GM21737 (cell line): ENCODE measurements around the gene NRSN2.
A peak's percentile ranks its signal among the peaks of the same experiment; 100 is the strongest.
"Not testable (repeated sequence)": the region's sequence is repeated elsewhere in the genome, so short reads cannot be mapped to it uniquely, and the experiment has no call there.

Experiments used
- ATAC-seq: cut with Tn5 transposase; IDR thresholded peaks from one replicate; pipeline ENCODE4 v1.9.1; 2021; ENCODE audit warnings: mild to moderate bottlenecking, moderate library complexity; ENCODE audit not compliant: unreplicated experiment

NRSN2 gene

GRCh38 chr20:372543-373082 lies 25.7 kb downstream of the NRSN2 start:
- ATAC-seq, result not testable (repeated sequence)

DNA sequence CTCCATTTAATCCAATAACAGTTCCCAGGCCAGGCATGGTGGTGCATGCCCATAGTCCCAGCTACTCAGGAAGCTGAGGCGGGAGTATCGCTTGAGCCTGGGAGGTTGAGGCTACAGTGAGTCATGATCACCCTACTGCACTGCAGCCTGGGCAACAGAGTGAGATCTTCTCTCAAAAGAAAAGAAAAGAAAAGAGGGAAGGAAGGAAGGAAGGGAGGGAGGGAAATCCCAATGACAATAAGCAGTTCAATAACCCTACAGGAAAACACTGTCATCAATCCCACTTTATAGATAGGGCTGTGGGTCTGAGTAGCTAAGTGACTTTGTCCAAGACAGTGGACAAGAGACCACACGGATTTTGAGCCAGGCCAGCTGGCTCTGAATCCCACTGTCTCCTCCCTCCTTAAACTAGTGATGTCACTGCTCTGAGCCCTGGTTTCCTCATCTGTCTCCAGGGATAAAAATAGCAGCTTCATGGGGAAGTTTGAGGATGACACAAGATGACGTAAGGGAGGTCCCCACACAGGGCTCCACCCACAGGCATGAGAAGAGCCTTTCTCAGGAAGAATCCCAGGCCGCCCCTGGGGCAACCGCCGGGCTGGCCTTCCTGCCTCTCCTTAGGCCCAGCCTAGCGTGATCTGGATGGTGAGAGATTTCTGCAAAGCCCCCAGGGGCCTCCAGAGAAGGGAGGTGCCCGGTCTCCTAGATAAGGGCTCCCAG lies 26.4 kb downstream of the NRSN2 start:
- no peak for ATAC-seq

GRCh38 chr20:375265-375889 lies 28.5 kb downstream of the NRSN2 start:
- ATAC-seq, result no peak

DNA sequence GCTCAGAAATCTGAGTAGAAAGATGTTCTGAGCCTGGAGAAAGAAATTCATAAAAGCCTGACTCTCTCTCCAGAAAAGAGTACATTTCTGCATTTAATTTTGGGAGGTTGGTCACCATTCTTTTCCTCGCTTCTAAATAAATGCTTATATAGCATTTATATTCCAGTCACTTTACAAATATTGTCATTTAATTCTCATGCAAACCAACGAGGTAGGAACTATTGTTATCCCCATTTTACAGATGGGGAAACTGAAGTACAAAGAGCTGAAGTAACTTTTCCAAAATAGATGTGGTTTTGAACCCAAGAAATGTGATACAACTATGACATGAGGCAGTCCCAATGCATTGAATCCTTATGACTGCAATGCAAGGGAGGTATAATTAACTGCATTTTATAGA lies 29.2 kb downstream of the NRSN2 start:
- no peak for ATAC-seq

DNA sequence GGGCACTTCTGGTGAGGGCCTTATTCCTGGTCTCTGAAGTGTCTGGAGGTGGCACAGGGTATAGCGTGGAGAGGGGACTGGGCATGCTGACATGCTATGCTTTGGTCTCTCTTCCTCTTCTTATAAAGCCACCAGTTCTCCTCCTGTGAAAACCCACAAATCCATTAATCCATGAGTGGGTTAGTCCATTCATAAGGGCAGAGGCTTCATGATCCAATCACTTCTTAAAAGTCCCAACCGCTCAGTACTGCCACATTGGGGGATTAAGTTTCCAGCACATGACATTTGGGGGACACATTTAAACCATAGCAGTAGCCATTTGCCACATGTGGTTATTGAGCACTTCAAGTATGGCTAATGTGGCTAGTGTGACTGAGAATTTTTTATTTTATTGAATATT lies 29.8 kb downstream of the NRSN2 start:
- no peak for ATAC-seq

GRCh38 chr20:377578-377977 lies 30.7 kb downstream of the NRSN2 start:
- not testable (repeated sequence) for ATAC-seq

- no peak for ATAC-seq
Measured at GRCh38 chr20:378961-379336, 32.0 kb downstream of the NRSN2 start.

DNA sequence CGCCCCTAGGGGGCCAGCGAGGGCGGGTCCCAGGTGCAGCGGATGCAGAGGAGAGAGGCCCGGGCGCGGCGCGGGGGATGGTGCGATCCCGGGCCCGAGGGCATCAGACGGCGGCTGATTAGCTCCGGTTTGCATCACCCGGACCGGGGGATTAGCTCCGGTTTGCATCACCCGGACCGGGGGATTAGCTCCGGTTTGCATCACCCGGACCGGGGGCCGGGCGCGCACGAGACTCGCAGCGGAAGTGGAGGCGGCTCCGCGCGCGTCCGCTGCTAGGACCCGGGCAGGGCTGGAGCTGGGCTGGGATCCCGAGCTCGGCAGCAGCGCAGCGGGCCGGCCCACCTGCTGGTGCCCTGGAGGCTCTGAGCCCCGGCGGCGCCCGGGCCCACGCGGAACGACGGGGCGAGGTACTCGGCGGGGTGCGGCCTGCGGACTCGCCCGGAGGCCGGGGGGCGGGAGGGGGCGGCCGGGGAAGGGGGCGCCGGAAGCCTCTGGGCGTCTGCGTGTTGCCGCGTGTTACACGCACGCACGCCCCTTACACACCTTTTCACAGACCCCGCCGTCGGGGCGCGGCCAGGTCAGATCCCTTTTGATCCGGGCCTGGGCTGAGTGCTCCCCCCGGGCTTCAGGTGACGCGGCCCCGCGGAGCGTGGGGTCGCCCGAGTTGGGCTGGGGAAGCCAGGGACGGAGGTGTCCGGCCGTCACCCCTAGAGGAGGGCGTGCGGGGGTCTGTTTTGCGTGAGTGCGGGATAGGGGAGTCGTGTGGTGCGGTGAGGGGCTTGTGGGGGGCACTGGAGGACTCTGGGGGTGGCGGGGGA lies 34.1 kb downstream of the NRSN2 start:
- peak; percentile 53 for ATAC-seq

- ATAC-seq, result peak; percentile 52
Measured at GRCh38 chr20:381581-382290, 34.8 kb downstream of the NRSN2 start.

DNA sequence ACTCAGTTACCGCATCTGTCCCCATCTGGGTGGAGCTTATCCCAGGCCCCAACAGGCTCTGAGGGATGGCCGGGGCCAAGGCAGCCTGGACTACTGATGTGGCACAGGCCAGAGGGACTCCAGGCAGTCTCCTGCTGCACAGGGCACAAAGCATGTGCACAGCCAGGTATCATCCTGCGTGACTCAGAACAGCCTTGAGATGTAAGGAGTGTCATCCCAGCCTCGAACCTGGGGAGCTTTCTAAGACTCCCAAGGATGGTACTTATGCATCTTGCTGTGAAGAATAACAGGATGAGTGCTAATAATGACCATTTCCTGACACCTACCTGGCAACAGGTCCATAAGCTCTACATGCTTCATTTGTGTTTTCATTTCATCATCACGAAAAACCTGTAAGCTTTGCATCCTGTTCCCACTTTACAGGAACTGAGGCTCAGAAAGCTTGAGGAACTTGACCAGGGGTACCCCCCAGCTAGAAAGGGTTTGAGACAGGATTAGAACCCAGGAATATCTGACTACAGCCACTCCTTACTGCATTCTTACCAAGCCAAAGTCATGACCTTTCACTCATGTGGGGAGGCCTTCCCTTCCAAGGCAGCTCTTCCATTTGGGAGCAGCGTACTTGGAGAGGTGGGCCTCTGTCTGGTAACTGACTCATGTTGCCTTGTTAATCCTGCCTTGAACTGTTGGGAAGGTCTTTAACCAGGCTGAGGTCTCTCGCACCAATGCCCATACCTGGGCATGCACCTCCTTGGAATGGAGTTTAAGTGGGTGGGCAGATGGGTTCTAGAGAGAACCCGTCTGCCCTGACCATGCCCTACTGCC lies 35.6 kb downstream of the NRSN2 start:
- ATAC-seq, result no peak

- ATAC-seq, result no peak
Measured at GRCh38 chr20:383889-384288, 37.0 kb downstream of the NRSN2 start.

- no peak for ATAC-seq
Measured at GRCh38 chr20:384723-385122, 37.8 kb downstream of the NRSN2 start.

DNA sequence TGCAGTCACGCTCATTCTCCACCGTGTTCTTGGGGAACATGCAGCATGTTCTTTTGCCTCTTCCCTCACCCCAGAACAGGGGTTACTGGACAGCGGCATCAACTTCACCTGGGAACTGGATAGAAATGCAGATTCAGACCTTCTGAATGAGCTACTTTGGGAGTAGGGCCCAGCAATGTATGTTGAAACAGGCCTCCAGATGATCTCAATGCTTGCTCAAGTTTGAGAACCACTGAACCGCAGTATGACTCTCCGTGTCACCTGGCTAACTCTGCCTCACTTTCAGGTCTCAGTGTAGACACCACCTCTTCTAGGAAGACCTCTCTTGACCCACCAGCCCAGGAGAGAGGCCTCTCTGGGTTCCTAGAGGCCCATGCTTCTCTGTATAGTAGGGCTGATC lies 38.5 kb downstream of the NRSN2 start:
- no peak for ATAC-seq

DNA sequence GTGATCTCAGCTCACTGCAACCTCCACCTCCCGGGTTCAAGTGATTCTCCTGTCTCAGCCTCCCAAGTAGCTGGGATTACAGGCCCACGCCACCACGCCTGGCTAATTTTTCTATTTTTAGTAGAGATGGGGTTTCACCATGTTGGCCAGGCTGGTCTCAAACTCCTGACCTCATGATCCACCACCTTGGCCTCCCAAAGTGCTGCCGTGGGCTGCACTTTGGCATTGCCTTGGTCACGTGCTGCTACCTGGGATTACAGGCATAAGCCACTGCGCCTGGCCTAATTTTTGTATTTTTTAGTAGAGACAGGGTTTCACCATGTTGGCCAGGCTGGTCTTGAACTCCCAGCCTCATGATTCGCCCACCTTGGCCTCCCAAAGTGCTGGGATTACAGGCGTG lies 39.7 kb downstream of the NRSN2 start:
- ATAC-seq, result not testable (repeated sequence)

DNA sequence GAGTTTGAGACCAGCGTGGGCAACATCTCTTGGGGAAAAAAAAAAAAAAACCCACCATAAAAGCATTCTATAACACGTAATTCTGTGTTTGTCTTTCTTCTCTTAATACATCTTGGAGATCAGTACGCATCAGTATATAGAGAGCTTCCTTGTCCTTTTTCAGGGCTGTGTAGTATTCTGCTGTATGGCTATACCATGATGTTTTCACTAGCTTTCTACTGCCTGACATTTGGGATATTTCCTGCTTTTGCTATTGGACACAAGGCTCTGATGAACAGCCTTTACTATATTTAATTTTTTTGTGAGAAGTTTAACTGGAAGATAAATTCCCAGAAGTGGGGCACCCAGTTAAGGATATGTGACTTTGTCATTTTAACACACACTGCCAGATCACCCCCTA lies 40.6 kb downstream of the NRSN2 start:
- ATAC-seq, result no peak

DNA sequence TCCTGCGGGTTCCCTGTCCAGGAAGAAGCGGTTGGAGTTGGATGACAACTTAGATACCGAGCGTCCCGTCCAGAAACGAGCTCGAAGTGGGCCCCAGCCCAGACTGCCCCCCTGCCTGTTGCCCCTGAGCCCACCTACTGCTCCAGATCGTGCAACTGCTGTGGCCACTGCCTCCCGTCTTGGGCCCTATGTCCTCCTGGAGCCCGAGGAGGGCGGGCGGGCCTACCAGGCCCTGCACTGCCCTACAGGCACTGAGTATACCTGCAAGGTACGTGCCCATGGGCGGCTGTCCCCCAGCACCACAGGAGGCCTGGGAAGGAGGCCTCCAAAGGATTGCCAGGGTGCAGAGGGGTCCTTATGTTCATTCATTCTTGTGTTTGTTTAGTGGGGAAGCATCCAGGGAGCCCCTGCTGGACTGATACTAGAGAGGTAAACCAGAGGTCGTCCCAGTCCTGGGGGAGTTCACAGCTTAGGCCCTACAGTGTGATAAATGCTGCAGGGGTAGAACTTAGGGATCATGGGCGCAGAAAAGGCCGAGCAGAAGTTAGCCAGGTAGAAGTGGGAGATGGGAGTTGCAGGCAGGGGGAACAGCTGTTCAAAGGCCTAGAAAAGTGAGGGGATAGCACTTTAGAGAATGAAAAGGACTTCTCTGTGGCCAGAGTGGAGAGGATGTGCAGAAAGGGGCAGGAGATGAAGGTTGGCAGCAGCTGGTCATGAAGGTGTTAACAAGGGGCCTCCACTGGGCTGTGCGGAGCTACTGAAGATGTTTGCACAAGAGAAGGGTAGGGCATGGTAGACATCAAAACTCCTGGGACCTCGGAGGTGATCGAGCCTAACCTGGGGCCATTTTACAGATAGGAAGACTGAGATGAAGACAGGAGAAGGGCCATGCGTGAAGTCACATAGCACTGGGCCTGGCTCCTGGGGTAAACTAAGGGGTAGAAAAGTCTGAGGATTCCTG lies 41.4 kb downstream of the NRSN2 start:
- no peak for ATAC-seq

DNA sequence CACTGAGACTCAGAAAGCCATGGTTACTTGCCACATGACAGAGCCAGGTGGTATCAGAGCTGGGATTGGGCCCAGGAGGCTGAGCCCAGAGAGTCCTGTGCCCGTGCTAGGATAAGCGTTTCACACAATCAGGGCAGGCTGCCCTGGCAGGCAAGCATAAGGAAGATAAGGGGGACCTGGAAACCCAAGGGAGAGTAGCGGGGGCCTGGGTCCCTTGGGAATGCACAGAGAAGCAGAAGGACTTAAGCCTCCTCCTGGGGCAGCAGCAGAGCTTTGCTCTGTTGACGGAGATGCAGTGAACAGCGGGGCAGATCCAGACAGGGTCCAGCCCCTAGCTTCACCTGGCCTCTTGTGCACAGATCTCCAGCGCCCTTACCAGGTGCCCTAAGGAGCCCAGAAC lies 42.3 kb downstream of the NRSN2 start:
- ATAC-seq, result no peak

DNA sequence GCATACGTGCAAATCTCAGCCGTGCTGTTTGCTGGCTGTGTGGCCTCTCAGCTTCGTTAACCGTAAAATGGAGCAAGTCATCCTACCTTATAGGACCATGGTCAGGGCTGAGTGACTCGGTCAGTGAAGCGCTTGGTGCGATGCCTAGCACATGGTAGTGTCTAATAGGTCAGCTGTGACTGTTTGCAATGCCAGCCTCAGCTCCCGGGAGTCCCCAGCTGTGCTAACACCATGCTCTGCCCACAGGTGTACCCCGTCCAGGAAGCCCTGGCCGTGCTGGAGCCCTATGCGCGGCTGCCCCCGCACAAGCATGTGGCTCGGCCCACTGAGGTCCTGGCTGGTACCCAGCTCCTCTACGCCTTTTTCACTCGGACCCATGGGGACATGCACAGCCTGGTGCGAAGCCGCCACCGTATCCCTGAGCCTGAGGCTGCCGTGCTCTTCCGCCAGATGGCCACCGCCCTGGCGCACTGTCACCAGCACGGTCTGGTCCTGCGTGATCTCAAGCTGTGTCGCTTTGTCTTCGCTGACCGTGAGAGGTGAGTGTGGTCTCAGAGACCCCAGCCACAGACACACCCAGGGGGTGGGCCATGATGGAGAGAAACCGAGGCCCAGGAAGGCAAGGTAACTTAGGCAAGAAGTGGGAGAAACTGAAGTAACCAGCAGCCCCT lies 44.3 kb downstream of the NRSN2 start:
- ATAC-seq, result no peak
